Measurements from ENCODE around the gene SMAD6.
A peak's percentile ranks its signal among the peaks of the same experiment; 100 is the strongest.

SMAD6 gene

GRCh38 chr15:66698318-66698961 is 3.6 kb upstream of the SMAD6 start:
- no peak for DNase-seq (ENCODE audit: low spot score)
- peak; percentile 48 for TF ChIP-seq CTCF (IDR thresholded peaks at IDR 0.05; ENCODE audit: extremely low read depth, missing control alignments)

- no peak for TF ChIP-seq CTCF (IDR thresholded peaks at IDR 0.05; ENCODE audit: extremely low read depth, missing control alignments)
- no peak for DNase-seq (ENCODE audit: low spot score)
Measured at GRCh38 chr15:66698971-66699370, 3.1 kb upstream of the SMAD6 start.

GRCh38 chr15:66700412-66700801 is 1.6 kb upstream of the SMAD6 start:
- DNase-seq (ENCODE audit: low spot score) = no peak
- no peak for TF ChIP-seq CTCF (IDR thresholded peaks at IDR 0.05; ENCODE audit: extremely low read depth, missing control alignments)

- no peak for TF ChIP-seq CTCF (IDR thresholded peaks at IDR 0.05; ENCODE audit: extremely low read depth, missing control alignments)
Measured at GRCh38 chr15:66700802-66701421, 1.1 kb upstream of the SMAD6 start.

GRCh38 chr15:66701422-66702034 is 508 bp upstream of the SMAD6 start:
- TF ChIP-seq CTCF (IDR thresholded peaks at IDR 0.05; ENCODE audit: extremely low read depth, missing control alignments) = no peak
- peak; percentile 73 for DNase-seq (ENCODE audit: low spot score)

More at GRCh38 chr15:66700802-66701421, 1.1 kb upstream of the SMAD6 start:
- DNase-seq (ENCODE audit: low spot score) = peak; percentile 98

- DNase-seq (ENCODE audit: low spot score) = peak; percentile 49
- TF ChIP-seq CTCF (IDR thresholded peaks at IDR 0.05; ENCODE audit: extremely low read depth, missing control alignments) = no peak
Measured at GRCh38 chr15:66702787-66703539, 927 bp downstream of the SMAD6 start.

- no peak for TF ChIP-seq CTCF (IDR thresholded peaks at IDR 0.05; ENCODE audit: extremely low read depth, missing control alignments)
- peak; percentile 78 for DNase-seq (ENCODE audit: low spot score)
Measured at GRCh38 chr15:66703540-66703941, 1.5 kb downstream of the SMAD6 start.

Data from GM20000 (cell line).